B cell (primary cell): ENCODE data around the gene IER2. TPM values are rescaled to one million over a fixed set of nuclear protein-coding genes. Genes with fewer than 3 reads are reported as not detected.

Source experiments
- ATAC-seq: fragments of 200-7000 bp; cut with Tn5 transposase; one replicate; pipeline ENCODE4 v1.10.0; 2021; ENCODE audit warnings: low read depth, mild to moderate bottlenecking, moderate number of reproducible peaks, moderate library complexity
- CTCF ChIA-PET: fragments of 350-600 bp; sonication (Branson Sonifier 250); formaldehyde crosslinking; loops from one replicate; lab custom pipeline; 2021; ENCODE audit warnings: antibody characterized with exemption, inconsistent platforms; lab: Charles Lee
- POLR2A ChIA-PET: fragments of 350-600 bp; sonication (Branson Sonifier 250); formaldehyde crosslinking; loops from one replicate; lab custom pipeline; 2021; ENCODE audit warnings: antibody characterized with exemption; lab: Charles Lee
- DNase-seq: peaks from one replicate; pipeline ENCODE4 v3.0.0; 2013
- H2AFZ ChIP-seq: 2 replicates; pipeline ENCODE4 v1.6.1; 2012; ENCODE audit warnings: mild to moderate bottlenecking, low read depth, low read length; ENCODE audit not compliant: insufficient read depth, poor library complexity, severe bottlenecking
- H3K27ac ChIP-seq, 2 donors: 1 replicate in 1 of 2; 2 replicates in 1 of 2; pipeline ENCODE4 v1.5.1; 2012 to 2013; ENCODE audit warnings: low read length in 2 of 2, mild to moderate bottlenecking in 2 of 2, moderate library complexity in 1 of 2
- H3K27me3 ChIP-seq, 4 experiments: fragments of 200-600 bp in 1 of 4; sonication (generic) in 1 of 4; replicated peaks in 1 of 4; 1 replicate in 2 of 4; 2 replicates in 2 of 4; pipeline versions ENCODE4 v1.6.1 to v1.7.0; 2013 to 2016; ENCODE audit warnings: low read length in 3 of 4, mild to moderate bottlenecking in 2 of 4, mixed read lengths in 1 of 4, moderate library complexity in 1 of 4; ENCODE audit not compliant: insufficient read depth in 4 of 4, control insufficient read depth in 3 of 4; ENCODE audit errors: control extremely low read depth in 1 of 4
- H3K36me3 ChIP-seq, 2 experiments: replicated peaks in 1 of 2; 1 replicate in 1 of 2; 2 replicates in 1 of 2; pipeline versions ENCODE4 v1.6.1 to v1.7.1; 2013; ENCODE audit warnings: low read length in 1 of 2; ENCODE audit not compliant: insufficient read depth in 2 of 2, control insufficient read depth in 1 of 2; ENCODE audit errors: control extremely low read depth in 1 of 2, extremely low read depth in 1 of 2
- H3K4me1 ChIP-seq, 2 donors: fragments of 200-600 bp in 1 of 2; sonication (generic) in 1 of 2; 1 replicate in 1 of 2; 2 replicates in 1 of 2; pipeline versions ENCODE4 v1.5.1 to v1.6.1; 2013 to 2017; ENCODE audit warnings: low read length in 2 of 2; ENCODE audit not compliant: control insufficient read depth in 2 of 2, insufficient read depth in 2 of 2
- H3K4me2 ChIP-seq: replicated peaks from 2 replicates; pipeline ENCODE3; 2012; ENCODE audit warnings: mild to moderate bottlenecking, low read depth, low read length; ENCODE audit not compliant: poor library complexity, severe bottlenecking
- H3K4me3 ChIP-seq, 5 experiments: fragments of 200-600 bp in 1 of 5; sonication (generic) in 1 of 5; 1 replicate in 3 of 5; 2 replicates in 2 of 5; pipeline versions ENCODE4 v1.5.1 to v1.7.0; 2011 to 2016; ENCODE audit warnings: low read length in 4 of 5, mild to moderate bottlenecking in 4 of 5, low read depth in 2 of 5, control low read depth in 1 of 5, moderate library complexity in 1 of 5; ENCODE audit not compliant: insufficient read depth in 1 of 5; ENCODE audit errors: control extremely low read depth in 1 of 5, extremely low read depth in 1 of 5
- H3K79me2 ChIP-seq: fragments of 200-600 bp; sonication (generic); one replicate; pipeline ENCODE4 v1.6.0; 2016; ENCODE audit warnings: low read length; ENCODE audit not compliant: control insufficient read depth, insufficient read depth
- H3K9ac ChIP-seq: fragments of 200-600 bp; sonication (generic); 2 replicates; pipeline ENCODE4 v1.6.1; 2017; ENCODE audit warnings: mild to moderate bottlenecking, low read length, moderate library complexity
- H3K9me3 ChIP-seq, 3 donors: one replicate each; pipeline versions ENCODE4 v1.6.1 to v1.7.1; 2013; ENCODE audit warnings: low read length in 2 of 3; ENCODE audit not compliant: control insufficient read depth in 2 of 3, insufficient read depth in 1 of 3; ENCODE audit errors: control extremely low read depth in 1 of 3
- H4K20me1 ChIP-seq: 2 replicates; pipeline ENCODE4 v1.6.0; 2012; ENCODE audit warnings: mild to moderate bottlenecking, low read length; ENCODE audit not compliant: insufficient read depth, control insufficient read depth, poor library complexity, severe bottlenecking
- H3K27ac Mint-ChIP-seq: one replicate; pipeline ENCODE4 v1.8.0; 2021; ENCODE audit warnings: mixed read lengths
- H3K27me3 Mint-ChIP-seq: one replicate; pipeline ENCODE4 v1.8.0; 2021; ENCODE audit warnings: mixed read lengths
- H3K4me1 Mint-ChIP-seq: one replicate; pipeline ENCODE4 v1.8.0; 2021; ENCODE audit warnings: mixed read lengths
- H3K4me3 Mint-ChIP-seq: one replicate; pipeline ENCODE4 v1.8.0; 2021; ENCODE audit warnings: mixed read lengths
- H3K9me3 Mint-ChIP-seq: one replicate; pipeline ENCODE4 v1.8.0; 2022; ENCODE audit warnings: mixed read lengths; ENCODE audit not compliant: insufficient read depth
- CTCF ChIP-seq: fragments of 200-600 bp; IDR thresholded peaks from one replicate; pipeline ENCODE4 v1.8.0; 2022; ENCODE audit warnings: antibody characterized with exemption, mild to moderate bottlenecking
- EZH2 ChIP-seq: IDR thresholded peaks from 2 replicates; pipeline ENCODE4 v1.6.1; 2012; ENCODE audit warnings: borderline replicate concordance, low read depth, mild to moderate bottlenecking, moderate library complexity, low read length; ENCODE audit not compliant: insufficient read depth, poor library complexity, severe bottlenecking
- WGBS: methylation state at CpG from one replicate; pipeline ENCODE4 v1.1.5; 2013; ENCODE audit warnings: missing lambda C conversion rate; ENCODE audit not compliant: insufficient coverage; 5-methylcytosine and 5-hydroxymethylcytosine counted together
- intact Hi-C: fragments of 100-400 bp; cut with micrococcal nuclease; formaldehyde crosslinking; loops from one replicate; pipeline ENCODE4 v1.10.0; 2022
- polyA plus RNA-seq: library from polyadenylated mRNA; depleted of rRNA; stranded (reverse); fragments of >200 nt; gene quantifications from 2 replicates; pipeline ENCODE4 v1.2.3, GENCODE V29; 2012
- total RNA-seq, 2 donors: library from RNA; stranded (reverse); fragments of 120-200 nt in 1 of 2; gene quantifications; 1 replicate in 1 of 2; 2 replicates in 1 of 2; pipeline versions ENCODE4 v1.2.3 to v1.2.4, GENCODE V29; 2013 to 2022

Gene IER2
- total and polyA plus RNA-seq, 2 donors (not counting 1 experiment from before 2014, with no cell fraction given): 189 to 2,152 TPM

- Mint-ChIP-seq H3K4me1 (no peaks in the 10 kb centered on the region), H3K27ac (no peak overlapping the region), H3K27me3 (no peaks in the 10 kb centered on the region), H3K4me3 (no peak overlapping the region), H3K9me3 (no peaks in the 10 kb centered on the region)
- CTCF ChIA-PET: no interaction called here
- Histone ChIP-seq H3K4me2 (no peak overlapping the region), H3K27me3 (no peaks in the 10 kb centered on the region), H3K79me2 (peaks cover 30% of the 10 kb centered on the region), H3K4me3 (no peak overlapping the region), H4K20me1 (peaks cover 7% of the 10 kb centered on the region), H3K27ac (no peak overlapping the region), H3K9me3 (no peaks in the 10 kb centered on the region), H3K9ac (no peak overlapping the region), H3K36me3 (peaks cover 0 to 30% of the 10 kb centered on the region in 2 experiments), H3K4me1 (no peaks in the 10 kb centered on the region), H2AFZ (no peak overlapping the region)
- intact Hi-C loops: no loop called here
- WGBS: 93% methylated on average over 6 of the region's 10 CpGs
- ATAC-seq (no peak), DNase-seq (no peak)
- no peak for TF ChIP-seq EZH2
- TF ChIP-seq CTCF: no peak
- POLR2A ChIA-PET: no interaction called here
Observed at GRCh38 chr19:13138916-13139198, 11.4 kb upstream of the IER2 start.

- WGBS: 100% methylated on average over 5 of the region's 11 CpGs
- Histone ChIP-seq H3K4me3 (no peak overlapping the region), H3K9me3 (no peaks in the 10 kb centered on the region), H3K79me2 (peaks cover 29% of the 10 kb centered on the region), H3K9ac (no peak overlapping the region), H3K36me3 (peaks cover 0 to 39% of the 10 kb centered on the region in 2 experiments), H2AFZ (no peak overlapping the region), H3K27me3 (no peaks in the 10 kb centered on the region), H3K4me2 (no peak overlapping the region), H3K27ac (no peak overlapping the region), H3K4me1 (no peaks in the 10 kb centered on the region), H4K20me1 (peaks cover 15% of the 10 kb centered on the region)
- DNase-seq (no peak), ATAC-seq (no peak)
- POLR2A ChIA-PET: no interaction called here
- H3K4me3 Mint-ChIP-seq: no peak overlapping the region
- TF ChIP-seq EZH2: no peak
- no peak for TF ChIP-seq CTCF
- H3K9me3 Mint-ChIP-seq: no peaks in the 10 kb centered on the region
- intact Hi-C loops: no loop called here
- no peaks in the 10 kb centered on the region for H3K27me3 Mint-ChIP-seq
- CTCF ChIA-PET: no interaction called here
- H3K27ac Mint-ChIP-seq: no peak overlapping the region
- no peaks in the 10 kb centered on the region for H3K4me1 Mint-ChIP-seq
Observed at GRCh38 chr19:13139633-13140311, 10.4 kb upstream of the IER2 start.
